HepG2 (cell line): Measurements from ENCODE around the gene ZDHHC14. TPM values are rescaled to one million over a fixed set of nuclear protein-coding genes. Genes with fewer than 3 reads are reported as not detected.

Experiments
- ATAC-seq: fragments of 200-7000 bp; cut with Tn5 transposase; 3 replicates; pipeline ENCODE4 v1.9.1; 2020; ENCODE audit warnings: mild to moderate bottlenecking, moderate library complexity
- BruUV-seq: library from RNA; stranded (reverse); fragments of 400-500 nt; replicated peaks from 2 replicates; lab custom pipeline; 2021; lab: Mats Ljungman, UMichigan
- CTCF ChIA-PET: fragments of 300-600 bp; formaldehyde crosslinking; extraction: SDS; loops from one replicate; lab custom pipeline; 2021; ENCODE audit warnings: low total read pairs, inconsistent platforms, low intra/inter-chr PET ratio; lab: Yijun Ruan, JAX
- POLR2A ChIA-PET: fragments of 350-600 bp; sonication (Branson Sonifier 250); formaldehyde crosslinking; loops from one replicate; lab custom pipeline; 2020; ENCODE audit warnings: antibody characterized with exemption, inconsistent platforms; lab: Yijun Ruan, JAX
- DNase-seq: peaks from one replicate; pipeline ENCODE4 v3.0.0-alpha.2; 2015; ENCODE audit warnings: low spot score
- FAIRE-seq: peaks from 3 replicates; lab custom pipeline; 2011; peaks lifted over from hg19 to GRCh38; lab: Jason Lieb, UNC
- H2AFZ ChIP-seq: one replicate; pipeline ENCODE4 v1.6.1; 2011; ENCODE audit warnings: low read length, inconsistent platforms
- H3K27ac ChIP-seq: fragments of 300-600 bp; 3 replicates; pipeline ENCODE4 v1.8.0; 2011; ENCODE audit warnings: mixed run types, mild to moderate bottlenecking, mixed read lengths, low read length, inconsistent platforms; ENCODE audit not compliant: insufficient read depth; ENCODE audit errors: extremely low read length
- H3K27me3 ChIP-seq, 2 experiments: fragments of 200-600 bp in 1 of 2; 2 replicates in 1 of 2; 3 replicates in 1 of 2; pipeline versions ENCODE4 v1.6.0 to v1.8.0; 2011; ENCODE audit warnings: low read length in 2 of 2, mild to moderate bottlenecking in 2 of 2, moderate library complexity in 2 of 2, inconsistent platforms in 1 of 2; ENCODE audit not compliant: insufficient read depth in 2 of 2, control insufficient read depth in 1 of 2
- H3K36me3 ChIP-seq, 2 experiments: fragments of 200-600 bp in 1 of 2; replicated peaks in 1 of 2; 2 replicates in 1 of 2; 3 replicates in 1 of 2; pipeline versions ENCODE4 v1.5.1 to v1.8.0; 2011; ENCODE audit warnings: low read length in 2 of 2, inconsistent platforms in 1 of 2; ENCODE audit not compliant: insufficient read depth in 2 of 2, control insufficient read depth in 1 of 2
- H3K4me1 ChIP-seq: 2 replicates; pipeline ENCODE4 v1.5.1; 2012; ENCODE audit warnings: low read length, inconsistent platforms; ENCODE audit not compliant: insufficient read depth
- H3K4me2 ChIP-seq: 2 replicates; pipeline ENCODE4 v1.6.0; 2011; ENCODE audit warnings: low read depth, low read length, inconsistent platforms
- H3K4me3 ChIP-seq, 3 experiments: fragments of 200-600 bp in 1 of 3; sonication (generic), shearing (Covaris generic) in 1 of 3; replicated peaks in 1 of 3; 2 replicates each; pipeline ENCODE4 v1.5.1; 2011 to 2016; ENCODE audit warnings: low read length in 3 of 3, inconsistent platforms in 2 of 3, low read depth in 2 of 3, mild to moderate bottlenecking in 2 of 3, control low read depth in 1 of 3, mixed read lengths in 1 of 3; ENCODE audit not compliant: insufficient read depth in 1 of 3
- H3K79me2 ChIP-seq: one replicate; pipeline ENCODE4 v1.6.1; 2011; ENCODE audit warnings: low read length, inconsistent platforms; ENCODE audit not compliant: insufficient read depth
- H3K9ac ChIP-seq: 2 replicates; pipeline ENCODE4 v1.6.0; 2011; ENCODE audit warnings: mild to moderate bottlenecking, low read depth, low read length, inconsistent platforms; ENCODE audit not compliant: insufficient read depth
- H3K9me3 ChIP-seq: 2 replicates; pipeline ENCODE4 v1.5.1; 2012; ENCODE audit warnings: mild to moderate bottlenecking, low read length
- H4K20me1 ChIP-seq: 2 replicates; pipeline ENCODE4 v1.6.0; 2011; ENCODE audit warnings: inconsistent platforms, mild to moderate bottlenecking, low read length, moderate library complexity; ENCODE audit not compliant: insufficient read depth
- ARHGAP35 ChIP-seq: sonication (generic); formaldehyde crosslinking; IDR thresholded peaks from 2 replicates; pipeline ENCODE4 v1.9.0; 2022; ENCODE audit warnings: mild to moderate bottlenecking, inconsistent platforms, moderate library complexity, missing genetic modification reagents, borderline replicate concordance
- IRX3 ChIP-seq: sonication (generic); formaldehyde crosslinking; IDR thresholded peaks from 2 replicates; pipeline ENCODE4 v1.8.1; 2023; ENCODE audit warnings: mild to moderate bottlenecking, low read depth, missing genetic modification reagents, borderline replicate concordance
- KDM6A ChIP-seq: IDR thresholded peaks from 2 replicates; pipeline ENCODE4 v1.6.1; 2016; ENCODE audit warnings: low read depth
- MTA3 ChIP-seq: sonication (generic); formaldehyde crosslinking; IDR thresholded peaks from 2 replicates; pipeline ENCODE4 v1.4.0; 2020; ENCODE audit warnings: missing genetic modification reagents
- PCBP2 ChIP-seq: fragments of 200-400 bp; formaldehyde crosslinking; optimal IDR thresholded peaks from 2 replicates; pipeline ENCODE3; 2018; ENCODE audit warnings: low read length, low read depth; ENCODE audit not compliant: poor library complexity, severe bottlenecking
- SP140L ChIP-seq: sonication (generic); formaldehyde crosslinking; IDR thresholded peaks from 2 replicates; pipeline ENCODE4 v1.4.0; 2020; ENCODE audit warnings: missing genetic modification reagents, borderline replicate concordance
- TRIM24 ChIP-seq: sonication (generic); formaldehyde crosslinking; IDR thresholded peaks from 2 replicates; pipeline ENCODE4 v1.8.0; 2022; ENCODE audit warnings: mild to moderate bottlenecking, missing genetic modification reagents
- ZNF619 ChIP-seq: sonication (generic); formaldehyde crosslinking; IDR thresholded peaks from 2 replicates; pipeline ENCODE4 v1.4.0; 2020; ENCODE audit warnings: mild to moderate bottlenecking, missing genetic modification reagents
- ZNF7 ChIP-seq: IDR thresholded peaks from 2 replicates; pipeline ENCODE4 v1.6.1; 2016; ENCODE audit warnings: missing biosample characterization, missing genetic modification reagents
- ZNF766 ChIP-seq: sonication (generic); formaldehyde crosslinking; IDR thresholded peaks from 2 replicates; pipeline ENCODE4 v1.5.0; 2020; ENCODE audit warnings: missing genetic modification reagents, borderline replicate concordance
- WGBS: methylation state at CpG from one replicate; pipeline ENCODE4 v1.1.6; 2017; ENCODE audit warnings: low lambda C conversion rate; 5-methylcytosine and 5-hydroxymethylcytosine counted together
- in situ Hi-C: cut with HindIII; loops from 2 replicates; pipeline ENCODE4 v1.10.0; 2017; ENCODE audit warnings: low pct_unique_long_range_greater_than_20kb; ENCODE audit not compliant: extremely low pct_ligation_motif_present
- intact Hi-C: fragments of 100-400 bp; cut with micrococcal nuclease; formaldehyde crosslinking; loops from one replicate; pipeline ENCODE4 v1.10.0; 2022; ENCODE audit not compliant: unreplicated experiment
- polyA plus RNA-seq, 8 experiments: library from polyadenylated mRNA; depleted of rRNA in 3 of 8; stranded (reverse) in 7 of 8; unstranded in 1 of 8; fragments of >200 nt; fragmentation: Illumina TruSeq in 4 of 8; extraction: Trizol in 4 of 8; gene quantifications; 2 replicates each; pipeline versions ENCODE4 v1.2.1 to v1.2.3, GENCODE V29; 2011 to 2016; ENCODE audit warnings: low read depth in 4 of 8, missing spikeins in 1 of 8, mixed read lengths in 1 of 8; ENCODE audit not compliant: insufficient read depth in 1 of 8
- total RNA-seq, 5 experiments: library from RNA; depleted of rRNA; stranded (reverse); fragments of >200 nt; fragmentation: Illumina TruSeq; extraction: Trizol; gene quantifications; 2 replicates each; pipeline ENCODE4 v1.2.3, GENCODE V29; 2016; ENCODE audit warnings: low read depth in 1 of 5
- TF ChIP-seq, protein P1 (sequence below): sonication (generic); formaldehyde crosslinking; IDR thresholded peaks from 2 replicates; pipeline ENCODE4 v1.9.0; 2021; ENCODE audit warnings: mild to moderate bottlenecking, missing genetic modification reagents
- TF ChIP-seq, protein P2 (sequence below): IDR thresholded peaks from 2 replicates; pipeline ENCODE4 v1.6.1; 2016; ENCODE audit warnings: low read depth, missing genetic modification reagents, missing compliant biosample characterization

Gene ZDHHC14
- total and polyA plus RNA-seq, 2 of the 13 experiments (the other 11 are each of a cell fraction or from before 2014, with no cell fraction given) = 3.7 to 9.5 TPM

DNA sequence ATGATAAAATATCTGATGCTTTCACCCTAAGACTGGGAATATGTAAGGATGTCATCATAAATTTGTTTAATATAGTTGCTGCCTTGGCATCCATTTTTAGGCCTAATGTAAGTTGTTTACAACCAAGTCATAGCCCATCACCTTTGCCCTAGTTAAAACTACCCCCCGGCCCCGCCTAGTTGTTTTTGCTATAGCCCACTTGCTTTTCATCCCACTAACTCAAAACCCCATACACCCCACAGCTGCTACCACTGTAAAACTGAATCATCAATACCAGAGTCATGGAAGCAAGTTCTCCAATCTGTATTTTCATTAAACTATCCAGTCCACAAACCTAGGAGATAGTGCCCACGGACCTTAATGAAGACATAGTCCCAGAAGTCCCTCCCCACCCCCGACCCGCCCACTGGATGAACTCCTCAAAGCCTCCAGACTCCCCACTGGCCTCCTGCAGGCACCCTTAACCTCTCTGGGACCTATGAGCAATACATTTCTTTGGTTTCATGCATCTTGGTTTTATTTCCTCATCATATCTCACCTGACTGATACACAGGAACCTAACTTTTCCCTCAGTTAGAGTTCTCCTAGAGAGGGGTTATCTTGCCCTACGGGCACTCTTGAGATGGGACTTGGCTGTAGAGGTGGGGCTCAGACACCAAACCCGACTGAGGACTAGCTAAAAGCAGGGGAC, 12.5 kb upstream of the ZDHHC14 start:
- intact Hi-C loops (no loop called here), in situ Hi-C loops (no loop called here)
- H2AFZ ChIP-seq = no peak overlapping the region
- no peaks in the 10 kb centered on the region for H3K79me2 ChIP-seq
- no peak overlapping the region for H3K4me3 ChIP-seq
- ChIA-PET CTCF (no interaction called here), POLR2A (no interaction called here)
- H3K4me1 ChIP-seq = peaks cover 12% of the 10 kb centered on the region; the same call in 1 of the 2 replicates
- H3K9me3 ChIP-seq = no peaks in the 10 kb centered on the region
- no peaks in the 10 kb centered on the region for H4K20me1 ChIP-seq
- no peak for FAIRE-seq
- no peak for ATAC-seq
- peaks cover 0 to 8% of the 10 kb centered on the region in 2 experiments; a peak in 1 of 5 replicates for H3K27me3 ChIP-seq
- no peak overlapping the region for H3K4me2 ChIP-seq
- H3K36me3 ChIP-seq = no peaks in the 10 kb centered on the region
- 27% methylated on average over 7 of the region's 7 CpGs for WGBS
- no peak overlapping the region for H3K27ac ChIP-seq
- no peak for DNase-seq
- H3K9ac ChIP-seq = no peak overlapping the region
- no TSS peak for BruUV-seq
- TF ChIP-seq, protein P1, sequence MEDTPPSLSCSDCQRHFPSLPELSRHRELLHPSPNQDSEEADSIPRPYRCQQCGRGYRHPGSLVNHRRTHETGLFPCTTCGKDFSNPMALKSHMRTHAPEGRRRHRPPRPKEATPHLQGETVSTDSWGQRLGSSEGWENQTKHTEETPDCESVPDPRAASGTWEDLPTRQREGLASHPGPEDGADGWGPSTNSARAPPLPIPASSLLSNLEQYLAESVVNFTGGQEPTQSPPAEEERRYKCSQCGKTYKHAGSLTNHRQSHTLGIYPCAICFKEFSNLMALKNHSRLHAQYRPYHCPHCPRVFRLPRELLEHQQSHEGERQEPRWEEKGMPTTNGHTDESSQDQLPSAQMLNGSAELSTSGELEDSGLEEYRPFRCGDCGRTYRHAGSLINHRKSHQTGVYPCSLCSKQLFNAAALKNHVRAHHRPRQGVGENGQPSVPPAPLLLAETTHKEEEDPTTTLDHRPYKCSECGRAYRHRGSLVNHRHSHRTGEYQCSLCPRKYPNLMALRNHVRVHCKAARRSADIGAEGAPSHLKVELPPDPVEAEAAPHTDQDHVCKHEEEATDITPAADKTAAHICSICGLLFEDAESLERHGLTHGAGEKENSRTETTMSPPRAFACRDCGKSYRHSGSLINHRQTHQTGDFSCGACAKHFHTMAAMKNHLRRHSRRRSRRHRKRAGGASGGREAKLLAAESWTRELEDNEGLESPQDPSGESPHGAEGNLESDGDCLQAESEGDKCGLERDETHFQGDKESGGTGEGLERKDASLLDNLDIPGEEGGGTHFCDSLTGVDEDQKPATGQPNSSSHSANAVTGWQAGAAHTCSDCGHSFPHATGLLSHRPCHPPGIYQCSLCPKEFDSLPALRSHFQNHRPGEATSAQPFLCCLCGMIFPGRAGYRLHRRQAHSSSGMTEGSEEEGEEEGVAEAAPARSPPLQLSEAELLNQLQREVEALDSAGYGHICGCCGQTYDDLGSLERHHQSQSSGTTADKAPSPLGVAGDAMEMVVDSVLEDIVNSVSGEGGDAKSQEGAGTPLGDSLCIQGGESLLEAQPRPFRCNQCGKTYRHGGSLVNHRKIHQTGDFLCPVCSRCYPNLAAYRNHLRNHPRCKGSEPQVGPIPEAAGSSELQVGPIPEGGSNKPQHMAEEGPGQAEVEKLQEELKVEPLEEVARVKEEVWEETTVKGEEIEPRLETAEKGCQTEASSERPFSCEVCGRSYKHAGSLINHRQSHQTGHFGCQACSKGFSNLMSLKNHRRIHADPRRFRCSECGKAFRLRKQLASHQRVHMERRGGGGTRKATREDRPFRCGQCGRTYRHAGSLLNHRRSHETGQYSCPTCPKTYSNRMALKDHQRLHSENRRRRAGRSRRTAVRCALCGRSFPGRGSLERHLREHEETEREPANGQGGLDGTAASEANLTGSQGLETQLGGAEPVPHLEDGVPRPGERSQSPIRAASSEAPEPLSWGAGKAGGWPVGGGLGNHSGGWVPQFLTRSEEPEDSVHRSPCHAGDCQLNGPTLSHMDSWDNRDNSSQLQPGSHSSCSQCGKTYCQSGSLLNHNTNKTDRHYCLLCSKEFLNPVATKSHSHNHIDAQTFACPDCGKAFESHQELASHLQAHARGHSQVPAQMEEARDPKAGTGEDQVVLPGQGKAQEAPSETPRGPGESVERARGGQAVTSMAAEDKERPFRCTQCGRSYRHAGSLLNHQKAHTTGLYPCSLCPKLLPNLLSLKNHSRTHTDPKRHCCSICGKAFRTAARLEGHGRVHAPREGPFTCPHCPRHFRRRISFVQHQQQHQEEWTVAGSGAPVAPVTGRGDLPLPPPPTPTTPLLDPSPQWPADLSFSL (CRISPR knock-in tag) = no peak
- no peak for TF ChIP-seq ZNF7 (CRISPR knock-in tag)
- no peak for TF ChIP-seq TRIM24 (CRISPR knock-in tag)
- TF ChIP-seq MTA3 (CRISPR knock-in tag) = no peak
- TF ChIP-seq PCBP2 = no peak
- no peak for TF ChIP-seq ZNF619 (CRISPR knock-in tag)
- TF ChIP-seq, protein P2, sequence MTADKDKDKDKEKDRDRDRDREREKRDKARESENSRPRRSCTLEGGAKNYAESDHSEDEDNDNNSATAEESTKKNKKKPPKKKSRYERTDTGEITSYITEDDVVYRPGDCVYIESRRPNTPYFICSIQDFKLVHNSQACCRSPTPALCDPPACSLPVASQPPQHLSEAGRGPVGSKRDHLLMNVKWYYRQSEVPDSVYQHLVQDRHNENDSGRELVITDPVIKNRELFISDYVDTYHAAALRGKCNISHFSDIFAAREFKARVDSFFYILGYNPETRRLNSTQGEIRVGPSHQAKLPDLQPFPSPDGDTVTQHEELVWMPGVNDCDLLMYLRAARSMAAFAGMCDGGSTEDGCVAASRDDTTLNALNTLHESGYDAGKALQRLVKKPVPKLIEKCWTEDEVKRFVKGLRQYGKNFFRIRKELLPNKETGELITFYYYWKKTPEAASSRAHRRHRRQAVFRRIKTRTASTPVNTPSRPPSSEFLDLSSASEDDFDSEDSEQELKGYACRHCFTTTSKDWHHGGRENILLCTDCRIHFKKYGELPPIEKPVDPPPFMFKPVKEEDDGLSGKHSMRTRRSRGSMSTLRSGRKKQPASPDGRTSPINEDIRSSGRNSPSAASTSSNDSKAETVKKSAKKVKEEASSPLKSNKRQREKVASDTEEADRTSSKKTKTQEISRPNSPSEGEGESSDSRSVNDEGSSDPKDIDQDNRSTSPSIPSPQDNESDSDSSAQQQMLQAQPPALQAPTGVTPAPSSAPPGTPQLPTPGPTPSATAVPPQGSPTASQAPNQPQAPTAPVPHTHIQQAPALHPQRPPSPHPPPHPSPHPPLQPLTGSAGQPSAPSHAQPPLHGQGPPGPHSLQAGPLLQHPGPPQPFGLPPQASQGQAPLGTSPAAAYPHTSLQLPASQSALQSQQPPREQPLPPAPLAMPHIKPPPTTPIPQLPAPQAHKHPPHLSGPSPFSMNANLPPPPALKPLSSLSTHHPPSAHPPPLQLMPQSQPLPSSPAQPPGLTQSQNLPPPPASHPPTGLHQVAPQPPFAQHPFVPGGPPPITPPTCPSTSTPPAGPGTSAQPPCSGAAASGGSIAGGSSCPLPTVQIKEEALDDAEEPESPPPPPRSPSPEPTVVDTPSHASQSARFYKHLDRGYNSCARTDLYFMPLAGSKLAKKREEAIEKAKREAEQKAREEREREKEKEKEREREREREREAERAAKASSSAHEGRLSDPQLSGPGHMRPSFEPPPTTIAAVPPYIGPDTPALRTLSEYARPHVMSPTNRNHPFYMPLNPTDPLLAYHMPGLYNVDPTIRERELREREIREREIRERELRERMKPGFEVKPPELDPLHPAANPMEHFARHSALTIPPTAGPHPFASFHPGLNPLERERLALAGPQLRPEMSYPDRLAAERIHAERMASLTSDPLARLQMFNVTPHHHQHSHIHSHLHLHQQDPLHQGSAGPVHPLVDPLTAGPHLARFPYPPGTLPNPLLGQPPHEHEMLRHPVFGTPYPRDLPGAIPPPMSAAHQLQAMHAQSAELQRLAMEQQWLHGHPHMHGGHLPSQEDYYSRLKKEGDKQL = no peak
- no peak for TF ChIP-seq KDM6A (CRISPR knock-in tag)
- no peak for TF ChIP-seq SP140L (CRISPR knock-in tag)
- no peak for TF ChIP-seq ZNF766 (CRISPR knock-in tag)
- no peak for TF ChIP-seq ARHGAP35 (CRISPR knock-in tag)
- no peak for TF ChIP-seq IRX3
